Psoas muscle (tissue), 8 donors: ENCODE results near the gene TXNRD3. TPM values are rescaled to one million over a fixed set of nuclear protein-coding genes. Genes with fewer than 3 reads are reported as not detected.

Source experiments
- ATAC-seq, 4 donors: fragments of 200-7000 bp; cut with Tn5 transposase; one replicate each; pipeline ENCODE4 v1.9.1; 2020; ENCODE audit warnings: moderate library complexity in 3 of 4, mild to moderate bottlenecking in 2 of 4
- DNase-seq, 2 donors: peaks; one replicate each; pipeline ENCODE4 v3.0.0-alpha.2; 2020
- H3K27ac ChIP-seq: fragments of 200-600 bp; one replicate; pipeline ENCODE4 v1.8.0; 2022
- H3K27me3 ChIP-seq, 3 donors: fragments of 200-600 bp in 1 of 3; one replicate each; pipeline versions ENCODE4 v1.6.1 to v1.8.0; 2013 to 2022; ENCODE audit warnings: low read length in 2 of 3, mild to moderate bottlenecking in 2 of 3, moderate library complexity in 1 of 3; ENCODE audit not compliant: insufficient read depth in 3 of 3
- H3K36me3 ChIP-seq, 2 donors: fragments of 200-600 bp in 1 of 2; one replicate each; pipeline versions ENCODE4 v1.6.1 to v1.8.0; 2013 to 2022; ENCODE audit warnings: low read depth in 1 of 2, mild to moderate bottlenecking in 1 of 2, moderate library complexity in 1 of 2; ENCODE audit not compliant: insufficient read depth in 1 of 2
- H3K4me1 ChIP-seq: fragments of 200-600 bp; one replicate; pipeline ENCODE4 v1.8.0; 2022
- H3K4me3 ChIP-seq: fragments of 200-600 bp; one replicate; pipeline ENCODE4 v1.8.0; 2022; ENCODE audit warnings: mild to moderate bottlenecking
- H3K9me3 ChIP-seq: fragments of 200-600 bp; one replicate; pipeline ENCODE4 v1.8.0; 2022
- WGBS, 3 donors: extraction: QIAGEN DNeasy Blood & Tissue Kit; methylation state at CpG; one replicate each; pipeline versions ENCODE4 v1.1.6 to v1.1.7; 2013; 5-methylcytosine and 5-hydroxymethylcytosine counted together
- intact Hi-C, 2 donors: fragments of 100-400 bp; cut with DNase I; formaldehyde crosslinking; loops; one replicate each; pipeline versions ENCODE4 v1.11.0 to v1.14.2; 2022
- polyA plus RNA-seq, 3 donors: library from polyadenylated mRNA; stranded (reverse); fragments of 200-250 nt; gene quantifications; one replicate each; pipeline ENCODE4 v1.2.3, GENCODE V29; 2013
- total RNA-seq, 4 donors: library from RNA; stranded (reverse); fragmentation: NEBNext Ultra II Directional in 2 of 4; extraction: Animal tissue kit (Norgen Biotek cat#: 25700) in 2 of 4; gene quantifications; one replicate each; pipeline versions ENCODE4 v1.2.1 to v1.2.4, GENCODE V29; 2021 to 2023
- TF ChIP-seq, protein P1 (sequence below): fragments of 200-600 bp; IDR thresholded peaks from one replicate; pipeline ENCODE4 v1.8.0; 2022; ENCODE audit warnings: antibody characterized with exemption
- donor health status: healthy with polysubstance abuse.
- donor health status: DM: no; HTN: no; CAD: no; lungs with moderate emphysema.
- donor health status: Bipolar disorder and iron deficiency.
- donor health status: healthy.
- donor health status: DM: yes; HTN: yes; CAD: no.
- donor health status: DM: no; HTN: no; CAD: no.
- donor health status: DM: no; HTN: no; CAD: no.
- donor health status: DM: yes; HTN: yes; CAD: no.

The TXNRD3 gene
- total and polyA plus RNA-seq, 7 donors: 1.6 to 9.6 (median 5.0) TPM

DNA sequence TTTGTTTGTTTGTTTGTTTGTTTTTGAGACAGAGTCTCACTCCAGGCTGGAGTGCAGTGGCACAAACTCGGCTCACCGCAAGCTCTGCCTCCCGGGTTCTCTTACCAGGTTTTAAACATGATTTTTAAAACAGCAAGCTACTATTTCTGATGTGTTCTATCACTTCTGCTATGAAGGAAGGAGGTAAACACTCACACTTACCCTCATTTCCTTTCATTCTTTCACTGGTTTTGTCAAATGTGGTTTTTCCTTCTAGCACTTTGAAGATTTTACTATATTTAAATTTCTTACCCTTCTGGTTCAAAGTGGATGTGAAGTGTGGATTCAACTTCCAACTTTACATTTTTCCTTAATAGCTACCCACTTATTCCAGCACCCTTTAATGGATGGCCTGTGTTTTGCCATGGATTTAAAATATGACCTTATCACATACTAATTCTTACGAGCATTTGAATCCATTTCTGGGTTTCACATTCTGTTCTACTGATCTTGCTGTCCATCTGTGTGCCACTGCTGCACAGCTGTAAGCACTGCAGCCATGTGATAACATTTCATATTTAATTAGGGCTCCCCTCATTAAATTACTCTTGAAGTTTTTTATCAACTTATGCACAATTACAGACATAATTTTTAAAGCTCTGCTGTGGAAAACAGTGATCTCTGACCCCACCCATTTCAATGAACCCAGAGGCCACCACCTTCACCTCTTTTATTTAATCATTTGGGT lies 42.3 kb downstream of the TXNRD3 start:
- no peak overlapping the region for H3K27ac ChIP-seq
- intact Hi-C loops: no loop called here
- 89 to 91% (median 90%) methylated on average over 4 of the region's 4 CpGs for WGBS, 3 donors
- no peak for ATAC-seq
- TF ChIP-seq, protein P1, sequence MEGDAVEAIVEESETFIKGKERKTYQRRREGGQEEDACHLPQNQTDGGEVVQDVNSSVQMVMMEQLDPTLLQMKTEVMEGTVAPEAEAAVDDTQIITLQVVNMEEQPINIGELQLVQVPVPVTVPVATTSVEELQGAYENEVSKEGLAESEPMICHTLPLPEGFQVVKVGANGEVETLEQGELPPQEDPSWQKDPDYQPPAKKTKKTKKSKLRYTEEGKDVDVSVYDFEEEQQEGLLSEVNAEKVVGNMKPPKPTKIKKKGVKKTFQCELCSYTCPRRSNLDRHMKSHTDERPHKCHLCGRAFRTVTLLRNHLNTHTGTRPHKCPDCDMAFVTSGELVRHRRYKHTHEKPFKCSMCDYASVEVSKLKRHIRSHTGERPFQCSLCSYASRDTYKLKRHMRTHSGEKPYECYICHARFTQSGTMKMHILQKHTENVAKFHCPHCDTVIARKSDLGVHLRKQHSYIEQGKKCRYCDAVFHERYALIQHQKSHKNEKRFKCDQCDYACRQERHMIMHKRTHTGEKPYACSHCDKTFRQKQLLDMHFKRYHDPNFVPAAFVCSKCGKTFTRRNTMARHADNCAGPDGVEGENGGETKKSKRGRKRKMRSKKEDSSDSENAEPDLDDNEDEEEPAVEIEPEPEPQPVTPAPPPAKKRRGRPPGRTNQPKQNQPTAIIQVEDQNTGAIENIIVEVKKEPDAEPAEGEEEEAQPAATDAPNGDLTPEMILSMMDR: no peak
- H3K27me3 ChIP-seq: no peaks in the 10 kb centered on the region
- H3K36me3 ChIP-seq: peaks cover 4 to 60% of the 10 kb centered on the region in 2 donors
- H3K9me3 ChIP-seq: no peaks in the 10 kb centered on the region
- DNase-seq: no peak
- H3K4me3 ChIP-seq: no peak overlapping the region
- no peaks in the 10 kb centered on the region for H3K4me1 ChIP-seq

DNA sequence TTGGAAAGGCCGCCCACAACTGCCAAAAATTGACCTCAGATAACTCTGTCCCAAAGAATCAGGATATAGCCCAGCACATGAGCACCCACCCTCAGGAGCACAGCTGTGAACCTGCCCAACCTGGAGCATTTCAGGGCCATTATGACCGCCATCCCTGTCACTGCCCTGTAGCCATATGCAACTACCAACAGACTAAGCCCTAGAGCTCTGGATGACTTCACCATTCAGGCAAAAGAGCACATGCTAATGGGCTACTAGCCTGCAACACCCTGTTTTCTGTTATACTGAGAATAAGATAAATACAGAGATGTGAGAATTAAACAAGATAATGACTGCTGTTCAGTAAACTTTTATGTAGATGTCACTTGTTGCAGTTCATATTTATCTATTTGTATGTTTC lies 45.0 kb downstream of the TXNRD3 start:
- H3K27ac ChIP-seq: no peak overlapping the region
- TF ChIP-seq, protein P1: no peak
- intact Hi-C loops: no loop called here
- no peaks in the 10 kb centered on the region for H3K27me3 ChIP-seq
- H3K4me3 ChIP-seq: no peak overlapping the region
- no peak for ATAC-seq
- no peak for DNase-seq
- 95 to 96% (median 95%) methylated on average over 2 of the region's 2 CpGs for WGBS, 3 donors
- H3K36me3 ChIP-seq: peaks cover 7 to 87% of the 10 kb centered on the region in 2 donors
- no peaks in the 10 kb centered on the region for H3K4me1 ChIP-seq
- no peaks in the 10 kb centered on the region for H3K9me3 ChIP-seq

DNA sequence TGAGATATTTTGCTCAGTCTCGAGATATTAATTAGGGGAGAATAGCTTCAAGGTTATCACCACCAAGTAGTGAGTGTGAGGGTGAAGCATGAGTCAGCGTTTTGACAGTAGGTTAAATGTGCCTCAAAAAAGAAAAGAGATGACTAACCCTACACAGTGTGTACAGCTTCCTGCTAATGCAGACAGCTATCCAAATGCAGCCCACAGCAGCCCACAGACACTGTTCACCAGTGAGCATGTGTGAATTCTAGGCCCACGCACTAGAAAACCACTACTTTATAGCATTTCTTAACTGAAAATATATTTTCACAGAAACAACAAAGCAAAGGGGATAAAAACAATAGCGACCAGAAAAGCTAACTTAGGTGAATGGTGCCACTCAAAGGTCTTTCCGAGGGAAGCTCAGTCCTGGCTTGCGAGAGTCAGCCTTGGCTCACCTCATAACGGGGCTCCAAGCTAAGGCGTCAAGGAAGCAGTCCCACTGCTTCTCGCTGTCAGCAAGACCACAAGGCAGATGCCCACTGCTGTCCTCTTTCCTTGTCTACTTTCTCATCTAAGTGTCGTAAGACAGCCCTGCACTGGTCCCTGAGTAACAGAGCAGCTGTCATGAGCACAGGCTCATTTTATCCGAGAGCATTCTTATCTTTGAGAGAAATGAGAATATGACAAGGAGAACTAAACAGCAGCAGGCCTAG lies 47.6 kb downstream of the TXNRD3 start:
- H3K4me3 ChIP-seq: no peak overlapping the region
- TF ChIP-seq, protein P1: no peak
- ATAC-seq (no peak), DNase-seq (no peak)
- H3K27ac ChIP-seq: no peak overlapping the region
- intact Hi-C loops: no loop called here
- H3K9me3 ChIP-seq: no peaks in the 10 kb centered on the region
- WGBS, 3 donors: 90 to 93% (median 92%) methylated on average over 11 of the region's 11 CpGs
- no peaks in the 10 kb centered on the region for H3K27me3 ChIP-seq
- H3K4me1 ChIP-seq: no peaks in the 10 kb centered on the region
- H3K36me3 ChIP-seq: peaks cover 7 to 88% of the 10 kb centered on the region in 2 donors

DNA sequence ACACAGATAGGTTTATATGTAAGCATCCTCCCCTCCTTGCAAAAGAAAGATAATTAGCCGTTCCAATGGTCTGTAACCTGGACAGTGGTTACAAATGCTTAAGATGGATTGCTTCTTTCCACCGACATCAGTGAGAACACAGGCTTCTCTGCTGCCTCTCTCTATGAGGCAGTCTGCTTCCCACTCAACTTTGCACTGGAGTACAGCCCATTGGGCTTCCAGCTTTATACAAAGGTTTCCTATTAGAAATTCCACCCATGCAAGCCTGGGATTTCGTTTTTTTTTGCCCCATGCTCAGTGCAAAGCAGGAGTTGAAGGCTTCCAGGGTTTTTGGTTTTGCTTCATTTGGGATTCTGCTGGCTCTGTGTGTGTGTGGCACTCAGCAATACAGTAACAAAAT lies 48.9 kb downstream of the TXNRD3 start:
- no peak overlapping the region for H3K4me3 ChIP-seq
- H3K27me3 ChIP-seq: no peaks in the 10 kb centered on the region
- H3K36me3 ChIP-seq: peaks cover 7 to 74% of the 10 kb centered on the region in 2 donors
- WGBS, 3 donors: 87 to 94% (median 88%) methylated on average over 3 of the region's 3 CpGs
- H3K27ac ChIP-seq: no peak overlapping the region
- H3K9me3 ChIP-seq: no peaks in the 10 kb centered on the region
- intact Hi-C loops: no loop called here
- DNase-seq (no peak), ATAC-seq (no peak)
- TF ChIP-seq, protein P1: no peak
- no peaks in the 10 kb centered on the region for H3K4me1 ChIP-seq
